ENCODE measurements around the gene SGPL1.

DNA sequence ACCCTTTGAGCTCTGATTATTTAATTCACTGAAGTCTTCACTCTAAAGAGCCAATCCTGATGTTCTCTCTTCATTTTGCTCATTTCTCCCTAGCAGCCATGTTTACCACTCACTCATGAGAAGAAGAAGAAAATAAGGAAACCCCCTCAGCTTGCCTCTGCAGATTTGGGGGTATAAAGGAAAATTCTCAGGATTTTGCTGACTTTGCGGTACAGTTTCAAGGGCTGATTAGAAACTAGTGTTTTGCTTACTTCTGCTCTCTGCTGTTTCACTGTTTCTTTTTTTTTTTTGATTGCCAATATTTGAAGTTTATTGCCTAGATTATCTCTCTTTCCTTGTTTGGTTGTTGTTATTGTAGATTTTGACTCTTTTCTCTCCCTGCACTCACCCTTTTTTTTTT is 49.2 kb downstream of the SGPL1 start:
- TF ChIP-seq, protein P1, sequence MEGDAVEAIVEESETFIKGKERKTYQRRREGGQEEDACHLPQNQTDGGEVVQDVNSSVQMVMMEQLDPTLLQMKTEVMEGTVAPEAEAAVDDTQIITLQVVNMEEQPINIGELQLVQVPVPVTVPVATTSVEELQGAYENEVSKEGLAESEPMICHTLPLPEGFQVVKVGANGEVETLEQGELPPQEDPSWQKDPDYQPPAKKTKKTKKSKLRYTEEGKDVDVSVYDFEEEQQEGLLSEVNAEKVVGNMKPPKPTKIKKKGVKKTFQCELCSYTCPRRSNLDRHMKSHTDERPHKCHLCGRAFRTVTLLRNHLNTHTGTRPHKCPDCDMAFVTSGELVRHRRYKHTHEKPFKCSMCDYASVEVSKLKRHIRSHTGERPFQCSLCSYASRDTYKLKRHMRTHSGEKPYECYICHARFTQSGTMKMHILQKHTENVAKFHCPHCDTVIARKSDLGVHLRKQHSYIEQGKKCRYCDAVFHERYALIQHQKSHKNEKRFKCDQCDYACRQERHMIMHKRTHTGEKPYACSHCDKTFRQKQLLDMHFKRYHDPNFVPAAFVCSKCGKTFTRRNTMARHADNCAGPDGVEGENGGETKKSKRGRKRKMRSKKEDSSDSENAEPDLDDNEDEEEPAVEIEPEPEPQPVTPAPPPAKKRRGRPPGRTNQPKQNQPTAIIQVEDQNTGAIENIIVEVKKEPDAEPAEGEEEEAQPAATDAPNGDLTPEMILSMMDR (optimal IDR thresholded peaks at IDR 0.05 in 1 of 3, IDR thresholded peaks at IDR 0.05 in 1 of 3, conservative IDR thresholded peaks at IDR 0.05 in 1 of 3; ENCODE audit: extremely low read depth in 1 of 3, insufficient read depth in 2 of 3, low read length in 3 of 3) = no peak
- TF ChIP-seq EZH2 (IDR thresholded peaks at IDR 0.05; ENCODE audit: low read length) = no peak
